Hematopoietic multipotent progenitor cell treated with erythropoietin and hydrocortisone succinate and interleukin-3 and kit ligand, for 17 days (in vitro differentiated cells): ENCODE measurements around the gene MLEC.
"Not testable (repeated sequence)": the region's sequence is repeated elsewhere in the genome, so short reads cannot be mapped to it uniquely, and the experiment has no call there.

Source experiments
- DNase-seq: peaks from one replicate; pipeline ENCODE4 v3.0.0-alpha.2; 2015; ENCODE audit warnings: low spot score

Gene MLEC

DNA sequence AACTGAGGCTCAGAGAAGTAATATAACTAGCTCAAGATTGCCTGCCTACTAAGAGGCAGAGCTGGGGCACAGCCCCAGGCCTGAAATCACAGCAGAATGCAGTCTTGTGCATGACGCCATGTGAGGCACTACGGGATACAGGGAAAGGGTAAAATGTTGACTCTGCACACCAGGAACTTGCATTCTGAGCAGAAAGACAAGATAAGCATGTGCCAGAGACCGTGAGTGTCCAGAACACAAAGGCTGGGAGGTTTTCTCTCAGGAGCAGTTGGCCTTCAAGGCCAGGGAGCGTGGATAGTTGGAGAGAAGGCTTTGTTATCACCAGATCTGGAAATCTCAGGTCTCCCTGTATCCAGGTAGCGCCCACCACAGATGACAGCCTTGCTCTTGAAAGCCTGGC, 23.2 kb upstream of the MLEC start:
- DNase-seq: no peak

DNA sequence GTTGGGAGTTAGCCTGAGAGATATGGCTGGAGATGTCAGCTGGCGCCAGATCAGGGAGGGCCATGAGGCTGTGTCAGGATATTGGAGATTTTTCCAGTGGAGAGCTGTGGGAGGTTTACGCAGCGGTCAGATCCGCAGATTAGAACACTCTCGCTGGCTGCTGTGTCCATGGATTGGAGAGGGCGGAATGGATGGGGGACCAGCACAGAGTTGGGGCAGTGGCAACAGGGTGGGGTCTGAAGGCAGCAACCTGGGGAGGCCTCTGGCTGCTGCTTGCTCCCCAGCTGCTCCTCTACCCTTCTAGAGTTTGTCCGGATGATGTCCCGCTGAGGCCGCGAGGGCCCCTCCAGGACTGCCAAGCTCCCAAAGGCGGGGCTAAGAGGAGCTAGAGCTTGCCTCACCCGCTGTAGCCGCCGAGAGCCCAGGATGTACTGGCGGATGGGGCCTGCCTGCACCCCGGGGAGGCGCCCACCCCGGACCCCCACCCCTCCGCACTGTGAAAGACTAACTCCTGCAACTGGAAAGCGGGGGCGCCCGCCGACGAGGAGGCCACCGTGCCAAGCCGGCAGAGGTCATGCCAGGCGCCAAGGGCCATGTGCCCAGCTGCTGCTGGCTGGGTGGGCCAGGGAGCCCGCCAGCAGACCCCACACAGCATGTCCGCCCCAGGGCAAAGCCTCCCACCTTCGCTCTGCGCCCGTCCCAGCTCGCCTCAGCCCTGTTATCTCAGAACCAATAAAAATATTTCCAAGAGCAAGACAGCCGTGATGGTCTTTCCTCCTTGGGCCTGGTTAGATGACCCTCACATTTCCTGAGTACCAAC, 20.2 kb upstream of the MLEC start:
- no peak for DNase-seq

DNA sequence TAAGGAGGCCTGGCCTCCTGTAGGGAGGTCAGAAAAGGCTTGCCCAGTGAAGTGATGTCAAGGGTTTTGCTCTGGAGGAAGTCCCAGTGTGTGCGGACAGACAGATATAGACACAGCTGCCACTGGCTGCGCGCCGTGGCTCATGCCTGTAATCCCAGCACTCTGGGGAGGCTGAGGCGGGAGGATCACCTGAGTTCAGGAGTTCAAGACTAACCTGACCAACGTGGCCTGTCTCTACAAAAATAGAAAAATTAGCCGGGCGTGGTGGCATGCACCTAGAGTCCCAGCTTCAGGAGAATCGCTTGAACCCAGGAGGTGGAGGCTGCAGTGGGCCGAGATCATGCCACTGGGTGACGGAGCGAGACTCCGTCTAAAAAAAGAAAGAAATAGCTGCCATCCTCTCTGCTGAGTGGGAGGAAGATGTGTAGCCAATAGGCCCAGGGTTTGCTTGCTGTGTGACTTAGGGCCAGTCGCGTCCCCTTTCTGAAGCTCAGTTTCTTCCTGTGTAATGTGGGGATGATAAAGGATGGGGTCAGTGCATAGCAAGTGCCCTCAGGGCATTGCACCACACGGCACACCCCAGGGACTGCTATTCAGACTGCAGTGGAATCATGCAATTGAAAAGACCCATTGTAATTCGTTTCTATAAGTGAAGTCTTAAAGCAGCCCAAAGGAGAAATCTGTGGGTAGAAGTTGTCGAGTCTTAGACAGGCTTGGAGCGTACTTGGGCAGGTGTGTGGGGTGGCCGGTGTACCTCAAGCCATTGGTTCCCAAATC, 18.7 kb upstream of the MLEC start:
- DNase-seq: no peak

DNA sequence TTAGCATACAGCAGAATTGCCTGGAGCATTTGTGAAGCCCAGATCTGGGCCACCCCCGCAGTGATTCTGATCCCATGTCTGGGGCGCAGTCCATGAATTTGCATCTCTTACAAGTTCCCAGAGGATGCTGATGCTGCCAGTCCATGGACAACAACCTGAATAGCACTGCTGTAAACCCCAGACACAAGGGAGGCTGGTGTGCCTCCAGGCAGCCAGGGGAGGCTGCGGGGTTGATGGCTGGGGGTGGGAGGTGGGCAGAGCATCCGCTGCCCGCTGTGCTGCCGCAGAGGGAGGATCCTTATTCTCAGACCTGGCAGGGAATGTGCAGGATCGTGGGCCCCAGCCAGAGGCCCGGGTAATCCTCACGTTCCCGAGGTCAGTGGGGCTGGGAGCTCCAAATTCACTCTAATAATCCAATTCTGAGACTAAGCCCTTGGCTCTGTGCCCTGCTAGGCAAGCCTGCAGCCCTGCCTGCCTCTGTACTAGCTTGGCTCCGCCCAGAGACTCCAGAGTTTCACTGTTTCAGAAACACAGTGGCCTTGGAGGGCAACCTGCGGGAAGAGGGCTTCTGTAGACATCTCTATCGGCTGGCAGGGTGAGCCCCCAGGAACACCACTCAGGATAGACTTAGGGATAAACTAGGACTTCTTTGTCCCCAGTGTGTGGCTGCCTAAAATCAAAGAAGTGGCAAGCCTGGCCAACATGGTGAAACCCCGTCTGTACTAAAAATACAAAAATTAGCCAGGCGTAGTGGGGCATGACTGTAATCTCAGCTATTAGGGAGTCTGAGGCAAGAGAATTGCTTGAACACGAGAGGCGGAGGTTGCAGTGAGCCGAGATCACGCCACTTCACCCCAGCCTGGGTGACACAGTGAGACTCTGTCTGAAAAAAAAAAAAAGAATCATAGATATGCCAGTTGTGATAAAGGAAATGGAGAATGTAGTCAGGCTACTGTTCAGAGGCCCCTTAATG, 17.8 kb upstream of the MLEC start:
- no peak for DNase-seq

DNA sequence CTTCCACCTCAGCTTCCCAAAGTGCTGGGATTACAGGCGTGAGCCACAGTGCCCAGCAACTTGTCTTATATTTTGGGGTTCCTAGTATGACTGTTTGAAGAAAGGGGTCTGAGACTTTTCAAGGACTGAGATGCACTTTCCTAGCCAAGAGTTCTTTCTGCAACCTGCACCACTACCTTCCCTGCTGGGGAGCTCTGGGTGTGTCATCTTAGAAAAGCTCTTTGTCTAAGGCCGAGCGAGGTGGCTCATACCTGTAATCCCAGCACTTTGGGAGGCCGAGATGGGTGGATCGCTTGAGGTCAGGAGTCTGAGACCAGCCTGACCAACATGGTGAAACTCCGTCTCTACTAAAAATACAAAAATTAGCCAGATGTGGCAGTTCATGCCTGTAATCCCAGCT, 16.7 kb upstream of the MLEC start:
- DNase-seq: not testable (repeated sequence)

DNA sequence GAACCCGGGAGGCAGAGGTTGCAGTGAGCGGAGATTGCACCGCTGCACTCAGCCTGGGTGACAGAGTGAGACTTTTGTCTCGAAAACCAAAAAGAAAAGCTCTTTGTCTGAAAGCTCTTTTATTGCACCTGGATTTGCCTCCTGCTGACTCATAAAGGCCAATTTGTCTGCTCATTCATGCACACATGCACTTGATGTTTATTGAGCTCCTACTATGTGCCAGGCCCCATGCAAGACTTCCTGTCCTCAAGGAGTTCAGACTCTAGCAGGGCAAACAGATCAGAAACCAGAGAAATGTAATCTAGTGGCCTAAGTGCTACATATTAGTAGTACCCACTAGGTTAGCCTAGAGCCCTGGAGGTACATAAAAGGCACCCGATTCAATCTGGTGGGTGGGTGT, 16.3 kb upstream of the MLEC start:
- no peak for DNase-seq

DNA sequence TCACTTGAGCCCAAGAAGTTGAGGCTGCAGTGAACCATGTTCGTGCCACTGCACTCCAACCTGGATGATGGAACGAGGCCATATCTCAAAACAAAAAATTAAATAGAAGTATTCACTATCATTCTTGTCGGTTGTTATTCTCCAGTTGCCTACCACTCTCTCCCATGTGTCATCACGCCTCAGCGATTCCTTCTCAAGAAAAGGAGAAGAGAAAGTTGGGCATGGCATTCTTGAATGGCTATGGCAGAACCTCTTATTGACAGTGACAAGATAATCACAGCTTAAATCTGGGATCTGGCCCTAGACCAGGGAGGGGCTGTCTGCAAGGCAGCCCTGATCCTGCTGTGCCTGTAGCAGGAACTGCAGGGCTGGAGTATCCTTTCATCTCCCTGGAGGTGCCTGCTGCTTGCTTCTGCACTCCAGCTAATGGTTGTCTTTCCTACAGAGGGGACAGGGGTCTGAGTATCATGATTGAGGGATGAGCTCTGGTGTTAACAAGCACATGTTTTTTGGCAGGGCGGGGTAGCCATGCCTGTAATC, 12.8 kb upstream of the MLEC start:
- DNase-seq: no peak

DNA sequence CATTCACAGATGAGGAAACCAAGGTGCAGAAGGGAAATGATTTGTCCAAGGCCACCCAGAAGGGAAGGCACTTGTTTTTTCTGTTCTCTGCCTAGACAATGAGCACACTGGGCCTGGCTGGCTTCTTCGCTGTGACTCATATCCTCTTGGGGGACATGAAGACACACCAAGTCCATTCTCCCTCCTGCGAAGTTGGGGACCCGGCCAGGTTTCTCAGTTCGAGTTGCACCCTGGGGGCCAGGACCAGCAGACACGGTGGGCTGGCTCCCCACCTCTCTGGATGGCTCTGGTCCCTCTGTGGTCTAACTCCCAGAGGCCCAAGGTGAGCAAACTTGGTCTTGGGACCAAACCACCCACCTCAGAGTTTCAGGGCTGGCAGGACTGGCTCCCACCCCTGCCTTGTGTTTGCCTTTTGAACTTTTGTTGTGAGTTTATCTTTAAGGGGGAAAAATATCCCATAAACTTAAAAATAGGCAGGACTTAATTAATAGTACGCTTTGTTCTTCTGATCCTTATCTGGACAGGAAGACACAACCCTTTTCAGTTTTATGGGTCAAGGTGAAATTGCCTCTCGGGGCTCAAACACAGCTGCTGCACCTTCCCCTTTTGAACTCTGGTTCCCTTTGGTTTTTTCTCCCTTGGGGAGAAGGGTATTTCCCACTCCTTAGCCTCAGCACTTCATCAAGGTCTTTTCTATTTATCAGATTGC, 9.0 kb upstream of the MLEC start:
- no peak for DNase-seq

DNA sequence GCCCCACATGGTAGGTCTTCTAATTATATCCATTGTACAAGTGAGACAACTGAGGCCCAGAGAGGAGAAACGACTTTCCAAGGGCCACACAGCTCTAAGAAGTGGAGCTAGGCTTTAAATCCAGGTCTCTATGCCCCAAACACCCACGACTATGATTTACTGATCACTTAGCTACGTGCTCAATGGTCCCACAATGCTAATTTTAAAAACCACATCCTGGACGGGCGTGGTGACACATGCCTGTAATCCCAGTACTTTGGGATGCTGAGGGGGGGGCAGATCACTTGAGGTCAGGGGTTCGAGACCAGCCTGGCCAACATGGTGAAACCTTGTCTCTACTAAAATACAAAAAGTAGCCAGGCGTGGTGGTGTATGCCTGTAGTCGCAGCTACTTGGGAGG, 8.4 kb upstream of the MLEC start:
- no peak for DNase-seq

DNA sequence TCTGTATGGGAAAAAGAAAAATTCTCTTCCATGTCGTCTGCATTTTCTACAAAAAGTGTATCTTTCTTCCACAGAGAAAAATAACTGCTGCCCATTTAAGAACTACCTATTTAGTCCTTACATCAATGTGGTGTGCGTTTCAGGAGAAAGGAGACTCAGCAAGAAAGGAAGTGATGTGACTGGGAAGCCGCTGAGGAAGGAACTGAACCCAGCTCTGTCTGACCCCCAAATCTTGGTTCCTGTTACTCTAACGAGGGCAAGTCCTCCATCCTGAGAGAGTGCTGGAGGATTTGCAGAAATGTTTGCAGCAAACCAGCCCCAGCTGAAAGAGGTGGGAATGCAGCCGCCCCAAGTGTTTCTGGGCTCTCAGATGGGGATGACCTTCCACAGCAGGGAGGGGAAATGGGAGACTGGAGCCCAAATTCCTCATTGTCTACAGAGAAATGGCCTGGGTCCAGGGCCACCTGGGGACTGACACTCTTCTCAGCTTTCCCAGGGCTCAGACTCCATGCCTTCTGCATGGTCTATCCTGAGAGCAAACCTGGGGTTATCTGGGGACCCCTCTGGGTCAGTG, 6.7 kb upstream of the MLEC start:
- no peak for DNase-seq

DNA sequence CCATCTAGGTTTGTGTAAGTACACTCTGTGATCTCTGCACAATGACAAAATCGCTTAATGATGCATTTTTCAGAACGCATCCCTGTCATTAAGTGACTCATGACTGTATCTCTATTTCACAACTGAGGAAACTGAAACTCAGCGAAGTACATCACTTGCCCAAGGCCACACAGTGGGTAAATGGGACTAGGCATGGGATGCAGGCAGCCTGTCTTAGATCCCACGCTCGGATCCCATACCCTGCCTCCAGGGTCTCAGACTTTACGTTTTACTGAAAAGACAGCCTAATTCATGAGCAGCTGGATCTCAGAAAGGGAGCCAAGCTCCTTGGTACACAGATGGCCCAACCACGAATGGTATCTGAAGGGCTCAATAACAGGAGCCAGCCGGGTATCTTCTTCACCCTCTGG, 2.4 kb upstream of the MLEC start:
- DNase-seq: no peak

DNA sequence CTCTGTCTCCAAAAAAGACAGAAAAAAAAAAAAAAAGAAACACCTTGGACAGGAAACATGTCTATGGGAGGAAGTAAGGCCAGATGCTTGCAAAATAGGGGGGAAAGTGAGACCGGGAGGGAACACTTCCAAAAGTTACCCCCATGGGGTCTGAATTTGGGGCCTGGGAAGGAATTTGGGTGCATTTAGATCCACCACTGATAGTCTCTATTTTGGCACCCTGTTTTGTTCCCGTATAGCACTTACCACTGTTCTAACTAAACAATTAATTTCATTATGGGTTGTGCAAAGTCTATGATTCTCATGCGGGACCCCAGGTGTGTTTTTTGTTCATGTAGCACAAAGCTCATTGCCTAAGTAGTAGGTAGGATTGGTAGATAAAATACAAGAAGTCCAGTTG, 1.4 kb upstream of the MLEC start:
- no peak for DNase-seq

DNA sequence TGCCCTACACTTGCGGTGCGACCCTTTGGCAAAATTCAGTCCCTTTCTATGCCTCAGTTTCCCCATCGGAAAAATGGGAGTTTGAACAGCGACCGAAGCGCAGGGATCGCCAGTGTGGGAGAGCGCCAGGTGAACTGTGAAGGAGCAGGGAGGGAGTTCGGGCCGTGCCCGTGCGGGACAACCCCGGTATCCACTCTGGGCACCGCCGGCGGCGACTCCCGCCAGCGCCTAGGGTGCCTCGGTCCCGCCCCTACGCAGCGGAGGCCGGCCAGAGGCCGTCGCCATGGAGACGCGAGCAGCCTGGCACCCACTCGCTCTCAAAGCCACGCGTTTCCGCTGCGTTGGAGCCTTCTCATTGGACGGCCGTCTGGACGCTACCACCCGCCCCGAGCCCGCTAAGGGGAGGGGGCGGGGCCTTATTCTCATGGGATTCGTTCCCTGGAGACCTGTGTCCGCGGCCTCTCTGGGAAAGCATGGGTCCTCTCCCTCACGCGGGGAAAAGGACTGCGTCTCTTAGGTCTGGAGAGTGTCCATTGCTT, 729 bp upstream of the MLEC start:
- peak; percentile 97 for DNase-seq

DNA sequence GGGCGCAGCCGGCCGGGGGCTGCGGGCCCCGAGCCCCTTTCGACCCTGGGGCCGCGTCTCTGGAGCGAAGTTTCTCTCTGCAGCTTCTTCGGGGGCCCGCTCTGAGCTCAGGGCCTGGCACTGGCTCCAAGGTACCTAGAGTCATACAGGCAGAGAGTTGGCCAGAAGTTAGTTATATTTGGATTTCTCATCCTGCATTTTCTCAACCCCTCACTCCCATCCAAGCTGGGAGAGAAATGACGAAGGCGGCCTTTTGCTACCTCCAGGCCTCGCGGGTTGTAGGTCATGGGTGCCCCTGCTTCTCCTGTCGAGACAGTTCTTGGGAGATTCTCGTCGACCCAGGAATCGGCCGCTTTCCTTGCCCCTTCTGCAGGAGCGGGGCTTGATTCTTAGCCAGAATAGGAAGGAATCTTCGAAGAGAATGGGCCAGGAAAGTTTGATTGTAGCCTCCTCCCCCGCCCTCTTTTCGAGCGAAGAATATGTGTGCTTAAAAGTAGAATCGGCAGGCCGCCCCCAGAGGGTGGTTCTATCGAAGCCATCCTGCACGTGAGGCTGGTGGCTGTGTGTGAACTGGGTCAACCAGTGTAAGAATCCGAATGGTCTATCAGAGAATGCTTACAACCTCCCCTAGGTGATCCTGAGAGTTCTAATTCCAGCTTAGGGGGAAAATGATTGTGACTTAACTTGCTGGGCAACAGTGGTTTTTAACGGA, 785 bp downstream of the MLEC start:
- no peak for DNase-seq

DNA sequence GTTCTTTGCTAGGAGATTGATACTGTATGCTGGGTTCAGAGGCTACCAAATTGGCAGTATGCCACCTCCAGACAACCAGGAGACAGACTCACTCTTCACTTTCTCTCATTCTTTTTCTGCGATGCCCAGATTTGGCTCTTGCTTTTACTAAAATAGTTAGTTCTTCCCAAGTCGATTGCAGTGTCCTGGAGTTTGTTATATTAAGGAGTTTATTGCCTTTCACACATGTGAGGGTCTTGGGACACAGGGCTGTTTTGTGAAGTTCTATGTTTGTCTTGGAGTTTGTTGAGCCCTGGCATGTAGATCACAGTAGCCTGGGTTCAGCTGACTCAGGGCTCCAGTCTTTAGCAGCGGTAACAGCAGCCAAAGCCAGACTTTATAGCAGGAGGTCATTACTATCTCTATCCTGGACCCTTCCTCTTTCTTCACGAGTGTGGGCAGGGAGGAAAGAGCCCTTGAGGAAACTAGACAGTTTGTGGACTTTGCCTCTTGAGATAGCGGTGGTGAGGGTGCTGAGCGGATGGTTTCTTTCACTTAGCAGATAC, 1.6 kb downstream of the MLEC start:
- DNase-seq: peak; percentile 53

DNA sequence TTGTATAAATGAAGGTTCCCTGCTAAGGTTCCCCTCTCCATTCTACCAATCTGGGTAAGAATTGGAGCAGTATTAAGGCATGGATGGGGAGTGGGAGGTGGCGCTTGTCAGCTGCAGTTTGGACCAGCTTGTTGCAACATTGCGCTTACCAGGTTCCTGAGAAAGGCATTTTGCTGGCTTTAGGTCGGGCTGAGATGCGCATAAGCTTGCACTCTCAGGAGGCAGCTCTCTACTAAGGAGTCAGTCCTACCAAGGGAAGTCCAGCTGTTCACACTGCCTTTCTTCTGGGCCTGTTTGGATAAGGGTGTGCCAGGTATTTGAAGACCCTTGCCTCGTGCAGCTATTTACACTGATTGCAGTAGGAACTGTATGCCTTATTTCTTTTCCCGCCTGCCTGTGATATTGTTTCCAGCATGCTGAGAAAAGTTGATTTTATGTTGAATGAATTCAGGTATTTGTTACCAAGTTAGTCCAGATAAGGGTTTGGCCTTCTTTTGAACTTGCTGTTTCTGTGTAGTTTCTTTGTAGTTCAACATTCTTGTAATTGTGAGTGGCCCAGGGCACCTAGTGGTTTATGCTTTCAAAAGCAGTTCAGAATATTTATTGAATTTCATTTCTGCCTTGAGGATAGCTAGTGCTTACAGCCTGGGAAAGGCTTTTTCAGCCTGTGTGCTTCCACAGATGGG, 2.6 kb downstream of the MLEC start:
- DNase-seq: no peak

DNA sequence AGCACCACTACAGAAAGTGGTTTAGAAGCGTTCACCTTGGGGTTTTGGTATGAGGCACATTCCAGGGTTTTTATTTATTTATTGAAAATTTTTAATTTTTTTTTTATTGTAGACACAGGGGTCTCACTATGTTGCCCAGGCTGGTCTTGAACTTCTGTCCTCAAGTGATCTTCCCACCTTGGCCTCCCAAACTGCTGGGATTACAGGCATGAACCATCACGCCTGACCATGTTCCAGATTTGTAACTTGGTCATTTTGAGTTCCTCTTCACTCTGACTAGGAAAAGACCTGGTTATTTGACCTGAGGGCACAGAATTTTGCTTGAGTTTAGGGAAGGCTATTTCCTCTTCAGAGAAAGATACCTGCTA, 3.1 kb downstream of the MLEC start:
- DNase-seq: no peak

DNA sequence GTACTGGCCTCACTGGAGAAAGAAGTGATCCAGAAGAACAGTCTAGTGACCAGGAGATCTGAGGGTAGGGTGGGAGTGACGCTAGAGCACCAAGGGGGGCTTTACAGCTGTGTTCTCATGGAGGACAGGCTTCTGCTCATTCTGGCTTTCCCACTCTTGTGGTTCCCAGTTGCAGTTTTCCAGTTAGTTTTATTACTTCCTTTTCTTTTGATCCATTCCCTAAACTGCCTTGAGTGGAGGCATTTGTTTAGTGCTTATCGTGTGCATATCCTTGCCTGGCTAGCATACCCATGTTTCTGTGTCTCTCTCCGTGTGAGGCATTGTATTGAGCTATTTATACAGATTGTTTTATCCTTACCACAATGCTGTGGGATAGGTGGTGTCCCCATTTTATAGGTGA, 4.0 kb downstream of the MLEC start:
- no peak for DNase-seq

DNA sequence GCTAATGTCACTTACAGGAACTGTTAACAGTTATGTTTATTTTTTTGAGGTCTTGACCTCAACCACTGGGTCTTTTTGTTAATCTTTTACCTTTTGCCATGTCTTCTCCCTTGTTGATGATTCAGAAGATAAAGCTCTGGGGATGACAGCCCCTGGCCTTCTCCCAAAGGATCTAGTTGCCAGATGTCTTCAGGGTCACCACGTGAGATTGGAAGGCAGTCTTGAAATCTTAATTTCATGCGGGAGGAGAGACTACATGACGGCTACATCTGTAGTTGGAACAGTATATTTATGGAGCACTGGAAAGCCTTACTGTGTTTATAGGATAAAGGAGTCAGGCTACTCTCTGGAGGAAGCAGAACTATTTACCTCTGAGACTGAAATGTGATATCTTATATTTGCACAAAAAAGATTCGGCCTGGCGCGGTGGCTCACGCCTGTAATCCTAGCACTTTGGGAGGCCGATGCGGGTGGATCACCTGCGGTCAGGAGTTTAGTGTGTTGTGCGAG, 5.6 kb downstream of the MLEC start:
- DNase-seq: no peak
